Measurements from ENCODE around the gene MSANTD3. TPM values are rescaled to one million over a fixed set of nuclear protein-coding genes. Genes with fewer than 3 reads are reported as not detected.

Gene MSANTD3
- total RNA-seq, 1 experiment from 2014 or later, result 25.9 TPM

DNA sequence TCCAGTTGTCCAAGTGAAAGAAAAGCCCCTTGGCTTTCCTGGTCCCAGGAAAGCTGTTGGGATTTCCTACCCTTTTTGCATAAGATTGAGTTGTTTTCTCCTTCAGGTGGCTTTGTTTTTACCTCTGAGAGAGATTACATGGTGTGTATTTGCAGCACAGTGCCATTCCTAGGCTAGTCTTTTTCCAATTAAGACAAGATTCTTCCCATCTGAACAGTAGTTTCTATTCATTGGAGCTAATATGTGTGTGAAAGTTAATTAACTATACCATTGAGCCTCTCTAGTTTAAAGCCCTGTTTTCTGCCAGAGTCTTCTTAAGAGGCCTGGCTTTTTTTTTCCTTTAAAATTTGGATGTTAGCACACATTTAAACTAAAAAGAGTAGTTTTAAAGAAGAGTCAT is 20.1 kb downstream of the MSANTD3 start:
- no TSS peak for BruUV-seq (replicated peaks)
- Histone ChIP-seq H3K4me1 (no peaks in the 10 kb centered on the region), H3K4me3 (ENCODE audit: low read depth, low read length) (no peak overlapping the region), H3K9me3 (no peaks in the 10 kb centered on the region), H3K27me3 (replicated peaks; ENCODE audit: control insufficient read depth, insufficient read depth, low read length) (no peaks in the 10 kb centered on the region), H3K36me3 (ENCODE audit: control insufficient read depth, insufficient read depth, low read length) (0 out of 2 replicates have a peak, but pooled peaks cover 2% of the 10 kb centered on the region)
- no peak overlapping the region for H3K27ac Mint-ChIP-seq (ENCODE audit: unreplicated experiment)
- intact Hi-C loops (cut with micrococcal nuclease; ENCODE audit: unreplicated experiment), result no loop called here
- no peak overlapping the region for H3K4me3 Mint-ChIP-seq (ENCODE audit: unreplicated experiment)
- TF ChIP-seq, protein P1, sequence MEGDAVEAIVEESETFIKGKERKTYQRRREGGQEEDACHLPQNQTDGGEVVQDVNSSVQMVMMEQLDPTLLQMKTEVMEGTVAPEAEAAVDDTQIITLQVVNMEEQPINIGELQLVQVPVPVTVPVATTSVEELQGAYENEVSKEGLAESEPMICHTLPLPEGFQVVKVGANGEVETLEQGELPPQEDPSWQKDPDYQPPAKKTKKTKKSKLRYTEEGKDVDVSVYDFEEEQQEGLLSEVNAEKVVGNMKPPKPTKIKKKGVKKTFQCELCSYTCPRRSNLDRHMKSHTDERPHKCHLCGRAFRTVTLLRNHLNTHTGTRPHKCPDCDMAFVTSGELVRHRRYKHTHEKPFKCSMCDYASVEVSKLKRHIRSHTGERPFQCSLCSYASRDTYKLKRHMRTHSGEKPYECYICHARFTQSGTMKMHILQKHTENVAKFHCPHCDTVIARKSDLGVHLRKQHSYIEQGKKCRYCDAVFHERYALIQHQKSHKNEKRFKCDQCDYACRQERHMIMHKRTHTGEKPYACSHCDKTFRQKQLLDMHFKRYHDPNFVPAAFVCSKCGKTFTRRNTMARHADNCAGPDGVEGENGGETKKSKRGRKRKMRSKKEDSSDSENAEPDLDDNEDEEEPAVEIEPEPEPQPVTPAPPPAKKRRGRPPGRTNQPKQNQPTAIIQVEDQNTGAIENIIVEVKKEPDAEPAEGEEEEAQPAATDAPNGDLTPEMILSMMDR (IDR thresholded peaks at IDR 0.05; ENCODE audit: insufficient read depth in 1 of 2, low read depth in 1 of 2, low read length in 1 of 2, severe bottlenecking in 1 of 2, unreplicated experiment in 1 of 2), result no peak
- H3K36me3 Mint-ChIP-seq (ENCODE audit: insufficient read depth, unreplicated experiment), result peaks cover 25% of the 10 kb centered on the region
- no peaks in the 10 kb centered on the region for H3K9me3 Mint-ChIP-seq (ENCODE audit: unreplicated experiment)
- no peaks in the 10 kb centered on the region for H3K27me3 Mint-ChIP-seq (ENCODE audit: insufficient read depth, unreplicated experiment)
- DNase-seq, result no peak
- ChIA-PET CTCF (no interaction called here), POLR2A (no interaction called here)
- H3K4me1 Mint-ChIP-seq (ENCODE audit: low read depth, unreplicated experiment), result no peaks in the 10 kb centered on the region

DNA sequence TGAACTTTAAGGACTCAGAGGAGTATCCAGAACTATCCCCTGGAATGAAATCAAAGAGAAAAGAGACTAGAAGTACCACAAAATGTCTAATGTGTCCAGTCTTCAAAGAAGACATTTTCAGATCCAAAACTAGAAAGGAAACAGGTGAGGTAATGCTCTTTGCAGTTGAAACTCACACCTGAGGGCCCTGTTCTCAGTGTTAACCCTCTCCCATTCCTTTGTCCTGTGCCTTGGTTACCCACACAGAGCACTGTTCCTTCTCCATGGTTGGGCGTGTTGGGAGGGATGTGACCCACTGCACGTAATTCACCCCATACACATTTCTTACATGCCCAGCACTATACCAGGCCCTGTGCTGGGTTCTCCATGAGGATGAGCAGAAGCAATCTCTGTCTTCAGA is 21.3 kb downstream of the MSANTD3 start:
- no peaks in the 10 kb centered on the region for H3K9me3 ChIP-seq
- Mint-ChIP-seq H3K36me3 (ENCODE audit: insufficient read depth, unreplicated experiment) (peaks cover 22% of the 10 kb centered on the region), H3K27me3 (ENCODE audit: insufficient read depth, unreplicated experiment) (no peaks in the 10 kb centered on the region), H3K27ac (ENCODE audit: unreplicated experiment) (no peak overlapping the region), H3K4me3 (ENCODE audit: unreplicated experiment) (no peak overlapping the region), H3K9me3 (ENCODE audit: unreplicated experiment) (no peaks in the 10 kb centered on the region), H3K4me1 (ENCODE audit: low read depth, unreplicated experiment) (no peaks in the 10 kb centered on the region)
- DNase-seq, result no peak
- BruUV-seq (replicated peaks), result no TSS peak
- intact Hi-C loops (cut with micrococcal nuclease; ENCODE audit: unreplicated experiment), result no loop called here
- no peaks in the 10 kb centered on the region for H3K4me1 ChIP-seq
- CTCF ChIA-PET, result no interaction called here
- no peaks in the 10 kb centered on the region for H3K27me3 ChIP-seq (replicated peaks; ENCODE audit: control insufficient read depth, insufficient read depth, low read length)
- POLR2A ChIA-PET, result no interaction called here
- TF ChIP-seq, protein P1 (IDR thresholded peaks at IDR 0.05; ENCODE audit: insufficient read depth in 1 of 2, low read depth in 1 of 2, low read length in 1 of 2, severe bottlenecking in 1 of 2, unreplicated experiment in 1 of 2), result no peak
- no peak overlapping the region for H3K4me3 ChIP-seq (ENCODE audit: low read depth, low read length)
- 0 out of 2 replicates have a peak, but pooled peaks cover 2% of the 10 kb centered on the region for H3K36me3 ChIP-seq (ENCODE audit: control insufficient read depth, insufficient read depth, low read length)

DNA sequence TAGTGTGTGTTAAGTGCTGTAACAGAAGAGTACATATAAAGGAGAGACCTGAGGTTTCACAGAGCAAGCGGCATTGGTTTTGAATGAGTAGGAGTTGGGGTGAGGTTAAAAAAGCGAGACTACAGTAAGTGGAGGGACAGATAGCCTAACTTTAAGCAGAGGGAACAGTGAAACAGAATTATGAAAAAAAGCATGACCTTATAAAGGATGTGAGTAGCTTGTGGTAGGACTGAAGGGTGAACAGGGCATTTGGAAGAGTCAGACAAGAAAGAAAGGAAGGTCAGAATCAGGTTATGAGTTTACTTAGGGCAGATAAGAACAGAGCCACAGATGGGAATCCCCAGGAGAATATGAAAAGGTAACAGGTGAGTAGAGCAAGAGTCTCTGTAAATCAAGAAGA is 22.5 kb downstream of the MSANTD3 start:
- H3K27ac Mint-ChIP-seq (ENCODE audit: unreplicated experiment), result no peak overlapping the region
- TF ChIP-seq, protein P1 (IDR thresholded peaks at IDR 0.05; ENCODE audit: insufficient read depth in 1 of 2, low read depth in 1 of 2, low read length in 1 of 2, severe bottlenecking in 1 of 2, unreplicated experiment in 1 of 2), result no peak
- Histone ChIP-seq H3K4me1 (no peaks in the 10 kb centered on the region), H3K4me3 (ENCODE audit: low read depth, low read length) (no peak overlapping the region), H3K9me3 (no peaks in the 10 kb centered on the region), H3K36me3 (ENCODE audit: control insufficient read depth, insufficient read depth, low read length) (0 out of 2 replicates have a peak, but pooled peaks cover 1% of the 10 kb centered on the region), H3K27me3 (replicated peaks; ENCODE audit: control insufficient read depth, insufficient read depth, low read length) (no peaks in the 10 kb centered on the region)
- DNase-seq, result no peak
- H3K27me3 Mint-ChIP-seq (ENCODE audit: insufficient read depth, unreplicated experiment), result no peaks in the 10 kb centered on the region
- H3K9me3 Mint-ChIP-seq (ENCODE audit: unreplicated experiment), result no peaks in the 10 kb centered on the region
- ChIA-PET CTCF (no interaction called here), POLR2A (no interaction called here)
- intact Hi-C loops (cut with micrococcal nuclease; ENCODE audit: unreplicated experiment), result no loop called here
- no TSS peak for BruUV-seq (replicated peaks)
- no peaks in the 10 kb centered on the region for H3K4me1 Mint-ChIP-seq (ENCODE audit: low read depth, unreplicated experiment)
- no peak overlapping the region for H3K4me3 Mint-ChIP-seq (ENCODE audit: unreplicated experiment)
- peaks cover 14% of the 10 kb centered on the region for H3K36me3 Mint-ChIP-seq (ENCODE audit: insufficient read depth, unreplicated experiment)

Measured in Caco-2 (cell line).